K562 (cell line): ENCODE data around the gene PLXNA3. TPM values are rescaled to one million over a fixed set of nuclear protein-coding genes. Genes with fewer than 3 reads are reported as not detected.

Experiments
- CHD1 ChIP-seq: fragments of 200-600 bp; sonication (generic); IDR thresholded peaks from one replicate; pipeline ENCODE4 v1.6.1; 2012; ENCODE audit warnings: mild to moderate bottlenecking, moderate library complexity, low read length, inconsistent platforms
- EHMT2 ChIP-seq: fragments of 450-650 bp; IDR thresholded peaks from 2 replicates; pipeline ENCODE4 v1.6.1; 2018; ENCODE audit warnings: antibody characterized with exemption
- FIP1L1 ChIP-seq: fragments of 200-400 bp; formaldehyde crosslinking; IDR thresholded peaks from 2 replicates; pipeline ENCODE4 v1.6.1; 2018; ENCODE audit warnings: mild to moderate bottlenecking, low read depth, low read length; ENCODE audit not compliant: poor library complexity, severe bottlenecking
- HDAC6 ChIP-seq: IDR thresholded peaks from 2 replicates; pipeline ENCODE4 v1.6.1; 2012; ENCODE audit warnings: low read depth, mild to moderate bottlenecking, control low read depth, inconsistent platforms, low read length, moderate library complexity
- ILK ChIP-seq: fragments of 450-650 bp; IDR thresholded peaks from 2 replicates; pipeline ENCODE4 v1.6.1; 2016; ENCODE audit warnings: missing genetic modification characterization, low read depth, mild to moderate bottlenecking, missing compliant biosample characterization, moderate library complexity, borderline replicate concordance
- LEF1 ChIP-seq: fragments of 450-650 bp; IDR thresholded peaks from 2 replicates; pipeline ENCODE4 v1.6.1; 2016; ENCODE audit warnings: mild to moderate bottlenecking
- NR1H2 ChIP-seq: sonication (generic); formaldehyde crosslinking; IDR thresholded peaks from 2 replicates; pipeline ENCODE4 v1.4.0; 2020; ENCODE audit warnings: mild to moderate bottlenecking, missing genetic modification reagents
- PCBP1 ChIP-seq: fragments of 200-400 bp; formaldehyde crosslinking; IDR thresholded peaks from 2 replicates; pipeline ENCODE4 v1.6.1; 2018; ENCODE audit warnings: mild to moderate bottlenecking, low read depth, low read length; ENCODE audit not compliant: poor library complexity, severe bottlenecking
- PHB ChIP-seq: fragments of 250-450 bp; sonication (Bioruptor Pico); IDR thresholded peaks from 2 replicates; pipeline ENCODE4 v1.5.0; 2021
- POLR2AphosphoS5 ChIP-seq: IDR thresholded peaks from 2 replicates; pipeline ENCODE4 v1.6.1; 2011; ENCODE audit warnings: mild to moderate bottlenecking, low read depth, low read length, moderate library complexity; ENCODE audit not compliant: control insufficient read depth, insufficient read depth
- SLC30A9 ChIP-seq: fragments of 250-450 bp; sonication (Bioruptor Pico); IDR thresholded peaks from 2 replicates; pipeline ENCODE4 v1.8.0; 2022; ENCODE audit warnings: mild to moderate bottlenecking, moderate library complexity
- VEZF1 ChIP-seq: fragments of 200-800 bp; sonication (Bioruptor generic); IDR thresholded peaks from 2 replicates; pipeline ENCODE4 v1.6.1; 2017; ENCODE audit warnings: missing genetic modification characterization, missing compliant biosample characterization
- ZBTB11 ChIP-seq, 3 experiments: fragments of 200-800 bp in 1 of 3; fragments of 250-450 bp in 1 of 3; fragments of 450-650 bp in 1 of 3; sonication (Bioruptor Pico) in 1 of 3; sonication (Bioruptor generic) in 1 of 3; formaldehyde crosslinking in 1 of 3; IDR thresholded peaks; 2 replicates each; pipeline versions ENCODE4 v1.6.1 to v1.8.0; 2016 to 2022; ENCODE audit warnings: mild to moderate bottlenecking in 2 of 3, missing genetic modification characterization in 2 of 3, missing compliant biosample characterization in 1 of 3, moderate library complexity in 1 of 3
- ZBTB2 ChIP-seq: fragments of 450-650 bp; IDR thresholded peaks from 2 replicates; pipeline ENCODE4 v1.6.1; 2016; ENCODE audit warnings: antibody characterized with exemption
- ZNF121 ChIP-seq: sonication (generic); formaldehyde crosslinking; conservative IDR thresholded peaks from 2 replicates; pipeline ENCODE4 v1.8.0; 2022; ENCODE audit warnings: missing genetic modification reagents
- ZNF592 ChIP-seq: fragments of 450-650 bp; IDR thresholded peaks from 2 replicates; pipeline ENCODE4 v1.6.1; 2017; ENCODE audit warnings: antibody characterized with exemption, mild to moderate bottlenecking
- ZNF77 ChIP-seq: fragments of 250-450 bp; sonication (Bioruptor Pico); IDR thresholded peaks from 2 replicates; pipeline ENCODE4 v1.5.0; 2020
- polyA plus RNA-seq, 8 experiments: library from polyadenylated mRNA; depleted of rRNA in 4 of 8; stranded (reverse) in 5 of 8; unstranded in 3 of 8; fragments of >200 nt; fragmentation: Nextera tagmentation in 2 of 8; fragmentation: Illumina TruSeq in 1 of 8; extraction: Ambion mirVana in 2 of 8; extraction: Trizol in 1 of 8; gene quantifications; 2 replicates each; pipeline versions ENCODE4 v1.2.1 to v1.2.3, GENCODE V29; 2011 to 2014; ENCODE audit warnings: inconsistent platforms in 1 of 8, missing spikeins in 1 of 8
- total RNA-seq, 7 experiments: library from RNA; depleted of rRNA in 6 of 7; stranded (reverse); fragments of >200 nt in 6 of 7; fragmentation: Illumina TruSeq in 2 of 7; extraction: Trizol in 2 of 7; gene quantifications; 2 replicates each; pipeline versions ENCODE4 v1.2.1 to v1.2.3, GENCODE V29; 2011 to 2021; ENCODE audit warnings: low replicate concordance in 1 of 7

PLXNA3 gene
- total and polyA plus RNA-seq, 9 of the 15 experiments (the other 6 are each of a cell fraction or from before 2014, with no cell fraction given), result 0.32 to 47.8 (median 7.5) TPM

DNA sequence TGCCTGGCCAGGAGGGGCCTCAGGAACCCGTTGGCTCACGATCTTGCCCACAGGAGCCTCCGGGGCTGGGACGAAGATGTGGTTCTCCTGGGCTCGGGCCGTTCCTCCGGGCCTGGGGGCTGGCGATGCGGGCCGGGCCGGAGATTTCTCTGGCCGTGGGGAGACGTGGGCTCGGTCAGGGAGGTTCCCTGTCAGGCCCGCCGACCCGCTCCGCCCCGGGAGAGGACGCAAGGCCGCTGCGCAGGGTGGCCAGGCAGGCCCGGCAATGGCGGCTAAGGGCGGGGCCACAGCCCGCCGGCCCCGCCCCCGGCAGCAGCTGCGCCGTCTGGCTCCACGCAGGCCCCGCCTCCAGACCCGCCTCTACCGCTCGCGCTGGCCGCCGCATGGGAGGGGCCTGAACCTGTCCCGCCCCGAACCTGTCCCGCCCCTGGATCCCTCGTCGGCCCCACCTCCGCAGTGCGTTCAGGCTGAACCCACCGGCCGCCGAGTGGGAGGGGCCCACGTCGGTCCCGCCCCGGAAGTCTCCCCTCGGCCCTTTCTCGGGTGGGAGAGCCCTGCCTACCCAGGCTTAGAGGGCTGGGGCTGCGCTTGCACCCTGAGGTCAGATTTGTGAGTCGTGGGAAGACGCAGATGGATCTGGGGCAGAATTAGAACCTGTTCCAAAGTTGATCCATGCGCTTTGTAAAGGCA, 58.0 kb downstream of the PLXNA3 start, which contains the start of gene FAM3A (continued):
- 0 out of 2 replicates have a peak, but pooled peaks have one; percentile 29 for TF ChIP-seq VEZF1 (CRISPR knock-in tag)
- TF ChIP-seq POLR2AphosphoS5, result peak; percentile 24
- TF ChIP-seq ZBTB2, result no peak
- TF ChIP-seq PHB (CRISPR knock-in tag), result no peak
- TF ChIP-seq NR1H2 (CRISPR knock-in tag), result no peak
- no peak for TF ChIP-seq EHMT2
- TF ChIP-seq ZNF592, result 0 out of 2 replicates have a peak, but pooled peaks have one; percentile 26
- no peak for TF ChIP-seq LEF1
- no peak for TF ChIP-seq HDAC6
- peak in 1 of 3 experiments; percentile 73; a peak in 1 of 6 replicates for TF ChIP-seq ZBTB11 (CRISPR knock-in tag; IDR thresholded peaks at IDR 0.05)
- TF ChIP-seq ZNF121 (CRISPR knock-in tag), result no peak
- TF ChIP-seq SLC30A9 (CRISPR knock-in tag), result no peak
- no peak for TF ChIP-seq PCBP1
- TF ChIP-seq ILK (tag), result no peak
- peak; percentile 26 for TF ChIP-seq FIP1L1
- TF ChIP-seq CHD1, result no peak
- TF ChIP-seq ZNF77 (CRISPR knock-in tag), result no peak
